HepG2 (cell line): ENCODE data around the gene GPC2. TPM values are rescaled to one million over a fixed set of nuclear protein-coding genes. Genes with fewer than 3 reads are reported as not detected.

Source experiments
- AFF4 ChIP-seq: sonication (generic); formaldehyde crosslinking; IDR thresholded peaks from 2 replicates; pipeline ENCODE4 v1.4.0; 2020; ENCODE audit warnings: missing genetic modification reagents
- BCLAF1 ChIP-seq: fragments of 450-650 bp; IDR thresholded peaks from 2 replicates; pipeline ENCODE4 v1.6.1; 2017; ENCODE audit warnings: mild to moderate bottlenecking
- CSRNP2 ChIP-seq: sonication (generic); formaldehyde crosslinking; conservative IDR thresholded peaks from 2 replicates; pipeline ENCODE4 v1.8.0; 2022; ENCODE audit warnings: low read depth, missing genetic modification reagents
- FLYWCH1 ChIP-seq: sonication (generic); formaldehyde crosslinking; IDR thresholded peaks from 2 replicates; pipeline ENCODE4 v1.8.1; 2023; ENCODE audit warnings: mild to moderate bottlenecking, missing genetic modification reagents
- HOXA5 ChIP-seq: sonication (generic); formaldehyde crosslinking; IDR thresholded peaks from 2 replicates; pipeline ENCODE4 v1.4.0; 2020; ENCODE audit warnings: missing genetic modification reagents
- IKZF5 ChIP-seq: IDR thresholded peaks from 2 replicates; pipeline ENCODE4 v1.6.1; 2018; ENCODE audit warnings: missing genetic modification reagents, mild to moderate bottlenecking, missing compliant biosample characterization
- IRX3 ChIP-seq: sonication (generic); formaldehyde crosslinking; IDR thresholded peaks from 2 replicates; pipeline ENCODE4 v1.8.1; 2023; ENCODE audit warnings: mild to moderate bottlenecking, low read depth, missing genetic modification reagents, borderline replicate concordance
- KLF12 ChIP-seq: sonication (generic); formaldehyde crosslinking; IDR thresholded peaks from 2 replicates; pipeline ENCODE4 v1.4.0; 2020; ENCODE audit warnings: missing genetic modification reagents, borderline replicate concordance
- NONO ChIP-seq, 2 experiments: fragments of 450-650 bp in 1 of 2; sonication (generic) in 1 of 2; formaldehyde crosslinking in 1 of 2; IDR thresholded peaks in 1 of 2; conservative IDR thresholded peaks in 1 of 2; 2 replicates each; pipeline versions ENCODE4 v1.6.1 to v1.8.0; 2017 to 2022; ENCODE audit warnings: mild to moderate bottlenecking in 1 of 2, missing genetic modification reagents in 1 of 2, moderate library complexity in 1 of 2
- ZBTB37 ChIP-seq: sonication (generic); formaldehyde crosslinking; IDR thresholded peaks from 2 replicates; pipeline ENCODE4 v1.4.0; 2020; ENCODE audit warnings: mild to moderate bottlenecking, missing genetic modification reagents
- ZEB1 ChIP-seq: IDR thresholded peaks from 2 replicates; pipeline ENCODE4 v1.6.1; 2012; ENCODE audit warnings: mild to moderate bottlenecking, low read depth, inconsistent platforms; ENCODE audit not compliant: insufficient replicate concordance
- ZNF512B ChIP-seq: sonication (generic); formaldehyde crosslinking; IDR thresholded peaks from 2 replicates; pipeline ENCODE4 v1.5.1; 2020; ENCODE audit warnings: missing genetic modification reagents, mild to moderate bottlenecking, borderline replicate concordance
- polyA plus RNA-seq, 8 experiments: library from polyadenylated mRNA; depleted of rRNA in 3 of 8; stranded (reverse) in 7 of 8; unstranded in 1 of 8; fragments of >200 nt; fragmentation: Illumina TruSeq in 4 of 8; extraction: Trizol in 4 of 8; gene quantifications; 2 replicates each; pipeline versions ENCODE4 v1.2.1 to v1.2.3, GENCODE V29; 2011 to 2016; ENCODE audit warnings: low read depth in 4 of 8, missing spikeins in 1 of 8, mixed read lengths in 1 of 8; ENCODE audit not compliant: insufficient read depth in 1 of 8
- total RNA-seq, 5 experiments: library from RNA; depleted of rRNA; stranded (reverse); fragments of >200 nt; fragmentation: Illumina TruSeq; extraction: Trizol; gene quantifications; 2 replicates each; pipeline ENCODE4 v1.2.3, GENCODE V29; 2016; ENCODE audit warnings: low read depth in 1 of 5

Gene GPC2
- total and polyA plus RNA-seq, 2 of the 13 experiments (the other 11 are each of a cell fraction or from before 2014, with no cell fraction given): 0.64 to 0.78 TPM

GRCh38 chr7:100126239-100126930, 50.8 kb downstream of the GPC2 start (continued):
- no peak for TF ChIP-seq AFF4 (CRISPR knock-in tag)
- TF ChIP-seq KLF12: no peak
- TF ChIP-seq IKZF5 (CRISPR knock-in tag): peak; percentile 40; the same call in 1 of the 2 replicates
- 0 out of 2 replicates have a peak, but pooled peaks have one; percentile 34 for TF ChIP-seq ZNF512B (CRISPR knock-in tag)
- TF ChIP-seq FLYWCH1 (CRISPR knock-in tag): no peak
- no peak for TF ChIP-seq IRX3 (CRISPR knock-in tag)
- no peak for TF ChIP-seq ZBTB37 (CRISPR knock-in tag)
- peak; percentile 50 for TF ChIP-seq ZEB1
- TF ChIP-seq HOXA5 (CRISPR knock-in tag): no peak
- no peak for TF ChIP-seq BCLAF1
- TF ChIP-seq CSRNP2: no peak
- TF ChIP-seq NONO (IDR thresholded peaks at IDR 0.05): no peak
- TF ChIP-seq NONO (CRISPR knock-in tag; conservative IDR thresholded peaks at IDR 0.05): no peak
